ENCODE measurements around the gene HCST.

Gene HCST

DNA sequence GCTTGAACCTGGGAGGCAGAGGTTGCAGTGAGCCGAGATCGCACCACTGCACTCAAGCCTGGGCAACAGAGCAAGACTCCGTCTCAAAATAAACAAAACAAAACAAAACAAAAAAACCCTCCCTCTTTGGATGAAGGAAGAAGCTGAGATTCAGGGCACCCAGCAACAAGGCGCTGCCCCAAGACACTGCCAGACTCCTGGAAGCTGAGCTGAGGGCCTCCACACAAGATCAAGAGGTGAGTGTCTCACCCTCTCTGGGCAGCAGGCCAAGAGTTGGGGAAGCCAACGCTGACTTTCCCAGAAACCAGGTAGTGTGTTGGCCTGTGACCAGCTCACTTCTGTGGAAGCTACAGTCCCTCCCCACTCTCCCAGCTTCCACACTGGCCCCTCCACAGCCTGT, 9.5 kb downstream of the HCST start:
- no peak overlapping the region for H3K4me3 ChIP-seq (ENCODE audit: low read depth, low read length)
- no peak for DNase-seq (ENCODE audit: low read depth)
- TF ChIP-seq, protein P1, sequence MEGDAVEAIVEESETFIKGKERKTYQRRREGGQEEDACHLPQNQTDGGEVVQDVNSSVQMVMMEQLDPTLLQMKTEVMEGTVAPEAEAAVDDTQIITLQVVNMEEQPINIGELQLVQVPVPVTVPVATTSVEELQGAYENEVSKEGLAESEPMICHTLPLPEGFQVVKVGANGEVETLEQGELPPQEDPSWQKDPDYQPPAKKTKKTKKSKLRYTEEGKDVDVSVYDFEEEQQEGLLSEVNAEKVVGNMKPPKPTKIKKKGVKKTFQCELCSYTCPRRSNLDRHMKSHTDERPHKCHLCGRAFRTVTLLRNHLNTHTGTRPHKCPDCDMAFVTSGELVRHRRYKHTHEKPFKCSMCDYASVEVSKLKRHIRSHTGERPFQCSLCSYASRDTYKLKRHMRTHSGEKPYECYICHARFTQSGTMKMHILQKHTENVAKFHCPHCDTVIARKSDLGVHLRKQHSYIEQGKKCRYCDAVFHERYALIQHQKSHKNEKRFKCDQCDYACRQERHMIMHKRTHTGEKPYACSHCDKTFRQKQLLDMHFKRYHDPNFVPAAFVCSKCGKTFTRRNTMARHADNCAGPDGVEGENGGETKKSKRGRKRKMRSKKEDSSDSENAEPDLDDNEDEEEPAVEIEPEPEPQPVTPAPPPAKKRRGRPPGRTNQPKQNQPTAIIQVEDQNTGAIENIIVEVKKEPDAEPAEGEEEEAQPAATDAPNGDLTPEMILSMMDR (conservative IDR thresholded peaks at IDR 0.05; ENCODE audit: low read depth, low read length) = no peak

DNA sequence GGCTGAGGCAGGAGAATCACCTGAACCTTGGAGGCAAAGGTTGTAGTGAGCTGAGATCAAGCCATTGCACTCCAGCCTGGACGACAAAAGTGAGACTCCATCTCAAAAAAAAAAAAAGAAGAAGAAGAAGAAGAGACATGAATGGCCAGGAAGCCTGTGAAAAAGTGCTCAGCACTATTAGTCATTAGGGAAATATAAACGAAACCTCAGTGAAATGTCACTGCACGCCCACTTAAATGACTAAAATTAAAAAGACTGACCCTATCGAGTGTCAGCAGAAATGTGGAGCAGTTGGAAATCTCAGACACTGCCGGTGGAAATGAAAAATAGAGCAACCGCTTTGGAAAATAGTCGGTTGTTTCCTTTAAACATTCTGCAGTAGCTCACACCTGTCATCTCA, 11.3 kb downstream of the HCST start:
- no peak for DNase-seq (ENCODE audit: low read depth)
- H3K4me3 ChIP-seq (ENCODE audit: low read depth, low read length) = no peak overlapping the region
- TF ChIP-seq, protein P1 (conservative IDR thresholded peaks at IDR 0.05; ENCODE audit: low read depth, low read length) = no peak

DNA sequence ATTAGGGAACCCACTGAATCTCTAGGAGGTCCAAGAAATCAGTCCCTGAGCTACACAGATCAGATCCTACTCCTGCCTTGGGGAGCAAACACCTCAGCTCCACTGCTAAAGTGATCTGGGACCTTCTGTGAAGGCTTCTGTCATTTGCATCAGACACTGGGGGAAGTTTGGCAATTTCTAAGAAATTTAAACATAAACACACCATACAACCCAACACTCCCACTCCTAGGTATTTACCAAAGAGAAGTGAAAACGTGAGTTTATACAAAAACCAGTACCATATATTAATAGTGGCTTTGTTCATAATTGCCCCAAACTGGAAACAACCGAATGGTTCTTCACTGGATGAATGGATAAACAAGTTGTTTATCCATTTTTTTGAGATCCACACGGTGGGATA, 13.1 kb downstream of the HCST start:
- H3K4me3 ChIP-seq (ENCODE audit: low read depth, low read length) = no peak overlapping the region
- no peak for DNase-seq (ENCODE audit: low read depth)
- TF ChIP-seq, protein P1 (conservative IDR thresholded peaks at IDR 0.05; ENCODE audit: low read depth, low read length) = no peak

DNA sequence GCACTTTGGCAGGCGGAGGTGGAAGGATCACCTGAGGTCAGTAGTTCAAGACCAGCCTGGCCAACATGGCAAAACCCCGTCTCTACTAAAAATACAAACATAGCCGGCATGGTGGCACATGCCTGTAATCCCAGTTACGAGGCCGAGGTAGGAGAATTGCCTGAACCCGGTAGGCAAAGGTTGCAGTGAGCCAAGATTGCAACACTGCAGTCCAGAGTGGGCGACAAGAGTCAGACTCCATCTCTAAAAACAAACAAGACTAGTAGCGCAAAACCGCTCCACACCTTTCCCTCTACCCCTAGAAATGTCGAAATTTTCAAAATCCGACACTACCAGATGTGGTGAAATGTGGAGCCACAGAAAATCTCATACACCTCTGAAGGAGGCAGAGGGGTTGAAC, 17.0 kb downstream of the HCST start:
- TF ChIP-seq, protein P1 (conservative IDR thresholded peaks at IDR 0.05; ENCODE audit: low read depth, low read length) = no peak
- DNase-seq (ENCODE audit: low read depth) = no peak
- H3K4me3 ChIP-seq (ENCODE audit: low read depth, low read length) = no peak overlapping the region

DNA sequence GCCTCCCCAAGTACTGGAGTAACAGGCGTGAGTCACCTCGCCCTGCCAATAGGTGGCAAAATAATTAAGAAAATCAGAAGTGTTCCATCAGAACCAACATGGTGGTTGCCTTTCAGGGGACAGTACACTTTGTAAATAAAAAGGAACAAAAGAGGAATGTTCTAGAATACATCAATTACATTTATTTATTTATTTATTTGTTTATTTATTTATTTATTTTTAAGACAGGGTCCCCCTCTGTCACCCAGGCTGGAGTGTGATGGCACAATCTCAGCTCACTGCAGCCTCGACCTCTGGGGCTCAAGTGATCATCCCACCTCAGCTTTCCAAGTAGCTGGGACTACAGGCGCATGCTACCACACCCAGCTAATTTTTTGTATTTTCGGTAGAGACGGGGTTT, 18.7 kb downstream of the HCST start:
- no peak overlapping the region for H3K4me3 ChIP-seq (ENCODE audit: low read depth, low read length)
- no peak for DNase-seq (ENCODE audit: low read depth)
- TF ChIP-seq, protein P1 (conservative IDR thresholded peaks at IDR 0.05; ENCODE audit: low read depth, low read length) = no peak

DNA sequence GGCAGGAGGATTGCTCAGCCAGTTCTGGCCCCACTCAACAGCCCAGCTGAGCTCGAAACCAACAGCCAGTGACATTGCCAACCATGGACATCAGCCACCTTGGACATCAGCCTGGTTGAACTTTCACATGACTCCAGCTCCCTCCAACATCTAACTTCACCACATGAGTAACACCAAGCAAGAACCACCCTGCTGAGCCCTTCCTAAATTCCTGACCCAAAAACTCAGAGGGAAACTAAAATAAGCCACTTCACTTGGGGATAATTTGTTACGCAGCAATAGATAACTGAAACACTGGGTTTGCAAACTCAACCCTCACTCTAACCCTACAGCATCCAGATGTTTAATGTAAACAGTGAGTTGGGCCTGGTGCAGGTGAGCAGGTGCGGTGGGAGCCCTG, 23.2 kb downstream of the HCST start:
- TF ChIP-seq, protein P1 (conservative IDR thresholded peaks at IDR 0.05; ENCODE audit: low read depth, low read length) = no peak
- DNase-seq (ENCODE audit: low read depth) = no peak
- H3K4me3 ChIP-seq (ENCODE audit: low read depth, low read length) = no peak overlapping the region

DNA sequence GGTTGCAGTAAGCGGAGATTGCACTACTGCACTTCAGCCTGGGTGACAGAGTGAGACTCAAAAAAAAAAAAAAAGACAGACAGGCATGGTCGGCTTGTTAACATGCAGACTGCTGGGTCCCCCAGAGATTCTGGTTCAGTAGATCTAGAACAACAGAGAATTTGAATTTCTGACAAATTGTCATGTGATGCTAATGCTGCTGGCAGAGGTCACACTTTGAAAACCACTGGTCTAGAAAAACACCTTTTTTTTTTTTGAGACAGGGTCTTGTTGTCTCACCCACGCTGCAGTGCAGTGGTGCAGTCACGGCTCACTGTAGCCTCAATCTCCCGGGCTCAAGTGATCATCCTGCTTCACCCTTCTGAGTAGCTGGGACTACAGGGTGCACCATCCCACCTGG, 26.2 kb downstream of the HCST start:
- no peak for DNase-seq (ENCODE audit: low read depth)

More for the DNA sequence above, 26.2 kb downstream of the HCST start:
- H3K4me3 ChIP-seq (ENCODE audit: low read depth, low read length) = no peak overlapping the region
- TF ChIP-seq, protein P1 (conservative IDR thresholded peaks at IDR 0.05; ENCODE audit: low read depth, low read length) = no peak

Measured in choroid plexus epithelial cell (primary cell).